ENCODE data around the gene GPAT2. TPM values are rescaled to one million over a fixed set of nuclear protein-coding genes. Genes with fewer than 3 reads are reported as not detected.
"Not testable (repeated sequence)": the region's sequence is repeated elsewhere in the genome, so short reads cannot be mapped to it uniquely, and the experiment has no call there.

The GPAT2 gene
- polyA plus RNA-seq, 1 donor, result 1.7 TPM

GRCh38 chr2:96064047-96064675 lies 29.4 kb upstream of the GPAT2 start:
- not testable (repeated sequence) for H3K36me3 ChIP-seq (ENCODE audit: control insufficient read depth, insufficient read depth, low read length); H3K4me1 ChIP-seq (ENCODE audit: control insufficient read depth, insufficient read depth, low read length); H3K4me3 ChIP-seq (ENCODE audit: low read length); H3K27ac ChIP-seq (ENCODE audit: low read length); DNase-seq; H3K27me3 ChIP-seq (ENCODE audit: control insufficient read depth, insufficient read depth, low read length); H3K9me3 ChIP-seq (ENCODE audit: control insufficient read depth, low read depth, low read length)
- WGBS (ENCODE audit: insufficient coverage, low lambda C conversion rate), result no CpG with 5 or more reads among the region's 3 CpGs

- WGBS (ENCODE audit: insufficient coverage, low lambda C conversion rate), result no CpG with 5 or more reads among the region's 12 CpGs
- not testable (repeated sequence) for H3K27ac ChIP-seq (ENCODE audit: low read length); H3K36me3 ChIP-seq (ENCODE audit: control insufficient read depth, insufficient read depth, low read length); H3K4me3 ChIP-seq (ENCODE audit: low read length); H3K27me3 ChIP-seq (ENCODE audit: control insufficient read depth, insufficient read depth, low read length); H3K9me3 ChIP-seq (ENCODE audit: control insufficient read depth, low read depth, low read length); H3K4me1 ChIP-seq (ENCODE audit: control insufficient read depth, insufficient read depth, low read length)
- DNase-seq, result peak in 1 of 2 donors; percentile 18
Measured at GRCh38 chr2:96063116-96063899, 28.6 kb upstream of the GPAT2 start.

- not testable (repeated sequence) for H3K4me3 ChIP-seq (ENCODE audit: low read length); H3K4me1 ChIP-seq (ENCODE audit: control insufficient read depth, insufficient read depth, low read length); DNase-seq; H3K36me3 ChIP-seq (ENCODE audit: control insufficient read depth, insufficient read depth, low read length); H3K9me3 ChIP-seq (ENCODE audit: control insufficient read depth, low read depth, low read length); H3K27me3 ChIP-seq (ENCODE audit: control insufficient read depth, insufficient read depth, low read length); H3K27ac ChIP-seq (ENCODE audit: low read length)
- WGBS (ENCODE audit: insufficient coverage, low lambda C conversion rate), result no CpG with 5 or more reads among the region's 5 CpGs
Measured at GRCh38 chr2:96062483-96062882, 27.8 kb upstream of the GPAT2 start.

- not testable (repeated sequence) for H3K4me3 ChIP-seq (ENCODE audit: low read length); H3K4me1 ChIP-seq (ENCODE audit: control insufficient read depth, insufficient read depth, low read length); H3K27ac ChIP-seq (ENCODE audit: low read length); H3K9me3 ChIP-seq (ENCODE audit: control insufficient read depth, low read depth, low read length); DNase-seq; H3K36me3 ChIP-seq (ENCODE audit: control insufficient read depth, insufficient read depth, low read length); H3K27me3 ChIP-seq (ENCODE audit: control insufficient read depth, insufficient read depth, low read length)
- WGBS (ENCODE audit: insufficient coverage, low lambda C conversion rate), result no CpG with 5 or more reads among the region's 9 CpGs
Measured at GRCh38 chr2:96061901-96062300, 27.2 kb upstream of the GPAT2 start.

GRCh38 chr2:96061197-96061817 lies 26.6 kb upstream of the GPAT2 start:
- not testable (repeated sequence) for H3K27me3 ChIP-seq (ENCODE audit: control insufficient read depth, insufficient read depth, low read length); H3K4me1 ChIP-seq (ENCODE audit: control insufficient read depth, insufficient read depth, low read length); H3K36me3 ChIP-seq (ENCODE audit: control insufficient read depth, insufficient read depth, low read length); DNase-seq; H3K4me3 ChIP-seq (ENCODE audit: low read length); H3K9me3 ChIP-seq (ENCODE audit: control insufficient read depth, low read depth, low read length); H3K27ac ChIP-seq (ENCODE audit: low read length)
- WGBS (ENCODE audit: insufficient coverage, low lambda C conversion rate), result no CpG with 5 or more reads among the region's 8 CpGs

GRCh38 chr2:96060325-96060724 lies 25.6 kb upstream of the GPAT2 start:
- not testable (repeated sequence) for H3K27me3 ChIP-seq (ENCODE audit: control insufficient read depth, insufficient read depth, low read length); H3K27ac ChIP-seq (ENCODE audit: low read length); H3K36me3 ChIP-seq (ENCODE audit: control insufficient read depth, insufficient read depth, low read length); H3K9me3 ChIP-seq (ENCODE audit: control insufficient read depth, low read depth, low read length); H3K4me1 ChIP-seq (ENCODE audit: control insufficient read depth, insufficient read depth, low read length); H3K4me3 ChIP-seq (ENCODE audit: low read length); DNase-seq
- no CpG with 5 or more reads among the region's 10 CpGs for WGBS (ENCODE audit: insufficient coverage, low lambda C conversion rate)

GRCh38 chr2:96059443-96059842 lies 24.7 kb upstream of the GPAT2 start:
- not testable (repeated sequence) for H3K4me1 ChIP-seq (ENCODE audit: control insufficient read depth, insufficient read depth, low read length); H3K4me3 ChIP-seq (ENCODE audit: low read length); H3K27ac ChIP-seq (ENCODE audit: low read length); H3K36me3 ChIP-seq (ENCODE audit: control insufficient read depth, insufficient read depth, low read length); DNase-seq; H3K9me3 ChIP-seq (ENCODE audit: control insufficient read depth, low read depth, low read length); H3K27me3 ChIP-seq (ENCODE audit: control insufficient read depth, insufficient read depth, low read length)
- WGBS (ENCODE audit: insufficient coverage, low lambda C conversion rate), result no CpG with 5 or more reads among the region's 6 CpGs

GRCh38 chr2:96055830-96056229 lies 21.1 kb upstream of the GPAT2 start:
- not testable (repeated sequence) for H3K27ac ChIP-seq (ENCODE audit: low read length); H3K9me3 ChIP-seq (ENCODE audit: control insufficient read depth, low read depth, low read length); H3K36me3 ChIP-seq (ENCODE audit: control insufficient read depth, insufficient read depth, low read length); DNase-seq; H3K4me1 ChIP-seq (ENCODE audit: control insufficient read depth, insufficient read depth, low read length); H3K4me3 ChIP-seq (ENCODE audit: low read length); H3K27me3 ChIP-seq (ENCODE audit: control insufficient read depth, insufficient read depth, low read length)
- WGBS (ENCODE audit: insufficient coverage, low lambda C conversion rate), result no CpG with 5 or more reads among the region's 6 CpGs

- no CpG with 5 or more reads among the region's 7 CpGs for WGBS (ENCODE audit: insufficient coverage, low lambda C conversion rate)
Measured at GRCh38 chr2:96054537-96054936, 19.8 kb upstream of the GPAT2 start.

GRCh38 chr2:96053385-96053784 lies 18.7 kb upstream of the GPAT2 start:
- DNase-seq; H3K36me3 ChIP-seq (ENCODE audit: control insufficient read depth, insufficient read depth, low read length): not testable (repeated sequence)

More at GRCh38 chr2:96054537-96054936, 19.8 kb upstream of the GPAT2 start:
- not testable (repeated sequence) for H3K27ac ChIP-seq (ENCODE audit: low read length); H3K9me3 ChIP-seq (ENCODE audit: control insufficient read depth, low read depth, low read length); H3K36me3 ChIP-seq (ENCODE audit: control insufficient read depth, insufficient read depth, low read length); H3K4me1 ChIP-seq (ENCODE audit: control insufficient read depth, insufficient read depth, low read length); H3K4me3 ChIP-seq (ENCODE audit: low read length); DNase-seq; H3K27me3 ChIP-seq (ENCODE audit: control insufficient read depth, insufficient read depth, low read length)

More at GRCh38 chr2:96053385-96053784, 18.7 kb upstream of the GPAT2 start:
- WGBS (ENCODE audit: insufficient coverage, low lambda C conversion rate), result no CpG with 5 or more reads among the region's 7 CpGs
- not testable (repeated sequence) for H3K4me1 ChIP-seq (ENCODE audit: control insufficient read depth, insufficient read depth, low read length); H3K27ac ChIP-seq (ENCODE audit: low read length); H3K4me3 ChIP-seq (ENCODE audit: low read length); H3K27me3 ChIP-seq (ENCODE audit: control insufficient read depth, insufficient read depth, low read length); H3K9me3 ChIP-seq (ENCODE audit: control insufficient read depth, low read depth, low read length)

All from large intestine (tissue), 3 donors.